GM19397 (cell line): ENCODE results near the gene KCNJ13.
"Not testable (repeated sequence)": the region's sequence is repeated elsewhere in the genome, so short reads cannot be mapped to it uniquely, and the experiment has no call there.

Experiments
- ATAC-seq: cut with Tn5 transposase; IDR thresholded peaks from one replicate; pipeline ENCODE4 v1.9.1; 2021; ENCODE audit warnings: mild to moderate bottlenecking, moderate library complexity; ENCODE audit not compliant: unreplicated experiment

KCNJ13 gene

GRCh38 chr2:232770207-232770606, 6.2 kb downstream of the KCNJ13 start:
- no peak for ATAC-seq

GRCh38 chr2:232767866-232768265, 8.5 kb downstream of the KCNJ13 start:
- no peak for ATAC-seq

DNA sequence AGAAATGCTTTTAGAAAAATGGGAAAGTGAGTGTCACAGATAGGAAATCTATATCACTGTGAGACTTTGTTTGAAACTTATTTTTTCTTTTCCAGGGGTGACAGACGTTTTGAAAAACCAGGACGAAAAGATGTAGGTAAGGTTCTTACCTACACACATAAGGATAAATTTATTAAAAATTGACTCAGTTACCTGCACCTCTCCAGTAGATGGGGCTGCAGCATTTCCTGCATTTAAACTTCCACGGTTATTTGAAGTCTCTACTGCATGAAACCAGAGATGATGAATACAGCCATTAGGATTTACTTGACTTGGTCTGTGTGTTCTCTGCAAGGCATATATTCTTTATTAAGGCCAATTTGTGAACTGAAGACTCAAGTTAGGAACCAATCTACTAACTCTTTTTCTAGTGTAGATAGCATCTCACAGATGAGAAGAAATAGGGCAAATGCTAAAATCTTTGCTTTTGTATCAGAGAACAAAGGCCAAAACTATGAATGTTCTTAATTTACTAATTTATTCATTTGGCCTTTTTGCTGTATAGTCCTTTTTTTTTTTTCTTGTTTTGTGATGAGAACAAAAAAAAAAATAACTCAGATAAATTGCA, 15.0 kb downstream of the KCNJ13 start:
- no peak for ATAC-seq

DNA sequence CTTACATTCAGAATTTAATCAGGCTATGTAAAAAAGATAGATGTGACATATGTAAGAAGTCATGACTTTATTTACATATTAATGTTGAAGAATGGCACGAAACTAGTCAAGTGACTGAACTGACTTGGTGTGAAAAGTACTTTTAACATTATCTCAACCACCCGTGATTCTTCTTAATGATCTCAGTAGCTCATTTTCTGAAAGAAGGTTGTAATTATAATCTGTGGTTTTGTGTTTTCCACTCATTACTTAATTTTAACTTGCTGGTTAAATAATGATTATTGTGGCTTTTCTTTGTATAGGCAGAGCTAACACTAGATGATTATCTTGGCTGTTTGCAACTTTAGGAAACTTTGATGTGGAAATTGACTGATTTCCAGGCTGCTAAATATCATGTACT, 18.5 kb downstream of the KCNJ13 start:
- no peak for ATAC-seq

GRCh38 chr2:232750135-232750671, 26.2 kb downstream of the KCNJ13 start:
- no peak for ATAC-seq

DNA sequence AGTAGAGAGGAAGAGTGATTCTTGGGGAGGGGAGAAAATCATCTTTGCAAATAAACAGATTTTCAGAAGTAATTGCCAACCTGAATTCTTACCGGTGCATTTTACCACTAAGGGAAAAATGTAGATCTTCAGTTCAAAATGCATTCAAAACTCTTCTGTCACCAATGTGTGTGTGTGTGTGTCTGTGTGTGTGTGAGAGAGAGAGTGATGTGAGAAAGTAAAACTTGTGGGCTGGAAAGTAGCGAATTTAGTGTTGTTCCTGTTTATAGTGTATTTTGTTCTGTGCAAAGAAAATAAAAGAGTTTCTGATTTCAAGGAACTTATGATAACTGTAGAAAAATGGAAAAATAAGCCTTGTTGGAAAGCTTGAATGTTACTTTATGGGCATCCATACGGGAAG, 27.0 kb downstream of the KCNJ13 start:
- ATAC-seq: no peak

- no peak for ATAC-seq
Measured at GRCh38 chr2:232748038-232748437, 28.3 kb downstream of the KCNJ13 start.

DNA sequence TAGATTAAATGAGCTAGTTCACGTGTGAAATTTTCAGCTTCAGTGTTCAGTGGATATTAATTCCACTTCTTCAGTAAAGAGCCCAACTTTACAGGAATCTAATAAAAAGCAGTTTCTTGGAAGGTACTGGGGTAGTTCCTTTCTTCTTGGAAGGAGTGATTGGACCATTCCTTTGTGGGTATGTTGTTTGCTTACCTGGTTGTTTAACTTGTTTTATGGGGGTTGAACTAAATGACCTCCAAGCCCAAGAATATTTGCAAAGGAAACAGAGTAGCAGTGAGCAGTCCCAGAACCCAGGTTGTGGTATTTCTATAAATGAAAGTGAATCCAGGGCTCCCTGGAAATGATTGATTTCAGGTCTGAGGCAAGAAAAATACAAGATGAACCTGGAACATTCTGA, 31.4 kb downstream of the KCNJ13 start:
- ATAC-seq: no peak

DNA sequence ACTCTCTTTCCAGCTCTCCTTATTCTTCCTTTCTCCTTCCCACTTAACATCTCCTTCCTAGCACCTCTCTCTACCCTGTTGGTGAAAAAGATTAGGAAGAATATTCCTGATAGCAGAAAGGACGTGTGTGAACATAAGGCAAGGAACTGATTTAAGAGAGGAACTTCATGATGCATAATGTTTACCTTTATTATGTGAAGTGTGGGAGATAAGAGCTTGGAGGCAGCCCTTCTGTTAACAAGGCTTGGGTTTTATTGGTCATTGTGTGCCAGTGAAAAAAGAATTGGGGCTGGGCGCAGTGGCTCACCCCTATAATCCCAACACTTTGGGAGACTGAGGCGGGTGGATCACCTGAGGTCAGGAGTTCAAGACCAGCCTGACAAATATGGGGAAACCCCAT, 34.4 kb downstream of the KCNJ13 start:
- ATAC-seq: no peak

DNA sequence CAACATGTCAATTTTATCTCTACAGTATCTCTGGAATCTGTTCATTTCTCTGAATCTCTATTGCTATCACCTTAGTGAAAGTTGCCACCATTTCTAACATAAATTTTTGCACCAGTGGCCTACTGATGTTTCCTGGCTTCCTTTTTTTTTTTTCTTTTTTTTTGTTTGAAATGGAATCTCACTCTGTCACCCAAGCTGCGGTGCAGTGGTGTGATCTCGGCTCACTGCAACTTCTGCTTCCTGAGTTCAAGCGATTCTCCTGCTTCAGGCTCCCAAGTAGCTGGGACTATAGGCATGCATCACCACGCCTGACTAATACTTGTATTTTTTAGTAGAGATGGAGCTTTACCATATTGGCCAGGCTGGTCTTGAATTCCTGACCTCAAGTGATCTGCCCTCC, 35.1 kb downstream of the KCNJ13 start:
- no peak for ATAC-seq

DNA sequence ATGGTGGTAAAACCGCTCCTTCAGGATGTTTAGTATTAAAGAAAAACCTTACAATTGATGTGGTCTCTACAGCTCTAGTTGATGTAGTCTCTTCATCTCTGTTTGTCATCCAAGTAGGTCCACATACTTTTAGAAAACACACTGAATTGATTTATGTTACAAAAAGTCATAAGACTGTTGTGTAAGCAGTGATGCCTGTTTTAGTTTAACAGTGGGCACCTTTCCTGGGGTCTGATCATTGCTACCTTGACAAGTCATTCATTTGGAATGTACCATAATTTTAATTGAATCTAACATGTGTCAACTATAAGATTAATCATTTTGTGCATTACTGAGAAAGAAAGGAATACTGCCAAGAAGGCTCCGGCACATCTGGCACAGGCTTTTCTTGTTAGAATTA, 44.9 kb downstream of the KCNJ13 start:
- no peak for ATAC-seq

DNA sequence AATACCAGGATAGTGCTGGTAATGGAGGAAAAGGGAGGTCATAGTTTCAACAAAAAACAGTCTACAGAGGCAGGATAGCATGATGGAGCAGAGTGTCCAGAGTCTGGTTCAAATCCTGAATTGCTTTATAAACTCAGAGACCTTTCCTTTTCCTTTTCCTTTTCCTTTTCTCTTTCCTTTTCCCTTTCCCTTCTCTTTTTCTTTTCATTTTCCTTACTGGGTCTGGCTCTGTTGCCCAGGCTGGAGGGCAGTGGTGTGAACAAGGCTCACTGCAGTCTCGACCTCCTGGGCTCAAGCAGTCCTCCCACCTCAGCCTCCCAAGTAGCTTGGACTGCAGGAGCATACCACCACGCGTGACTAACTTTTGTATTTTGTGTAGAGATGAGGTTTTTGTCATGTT, 47.6 kb downstream of the KCNJ13 start:
- ATAC-seq: no peak

DNA sequence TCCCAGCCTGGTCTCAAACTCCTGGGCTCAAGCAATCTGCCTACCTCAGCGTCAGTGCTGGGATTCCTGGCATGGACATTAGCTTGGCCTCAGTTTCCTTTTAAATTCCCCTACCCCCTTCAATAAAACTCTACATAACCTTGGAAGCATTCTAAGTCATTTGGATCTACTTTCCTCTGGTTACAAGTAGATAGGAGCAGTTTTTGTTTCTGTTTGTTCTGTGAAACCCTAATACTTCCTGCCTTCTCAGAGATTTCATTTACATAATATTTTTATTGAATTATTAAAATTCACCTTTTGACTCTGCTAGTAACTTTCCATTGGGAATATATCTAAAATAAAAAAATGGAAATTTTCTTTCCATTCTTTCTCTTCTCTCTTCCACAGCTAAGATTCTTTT, 53.3 kb downstream of the KCNJ13 start:
- ATAC-seq: no peak

- ATAC-seq: no peak
Measured at GRCh38 chr2:232721882-232722281, 54.5 kb downstream of the KCNJ13 start.

GRCh38 chr2:232721261-232721660, 55.1 kb downstream of the KCNJ13 start:
- ATAC-seq: no peak

- not testable (repeated sequence) for ATAC-seq
Measured at GRCh38 chr2:232720056-232720455, 56.3 kb downstream of the KCNJ13 start.
